A673 (cell line): ENCODE results near the gene UBE2G1.

Source experiments
- CTCF ChIP-seq: fragments of 300-800, 200-600 bp; sonication (generic); conservative IDR thresholded peaks from 2 replicates; pipeline ENCODE4 v1.5.1; 2017; ENCODE audit warnings: low read depth, mild to moderate bottlenecking, antibody characterized with exemption, low read length, moderate library complexity, mixed read lengths
- EZH2 ChIP-seq: fragments of 200-600 bp; sonication (generic); IDR thresholded peaks from 2 replicates; pipeline ENCODE4 v1.6.1; 2017; ENCODE audit warnings: borderline replicate concordance, low read depth, mild to moderate bottlenecking, mixed read lengths, antibody characterized with exemption, low read length; ENCODE audit not compliant: poor library complexity, severe bottlenecking

DNA sequence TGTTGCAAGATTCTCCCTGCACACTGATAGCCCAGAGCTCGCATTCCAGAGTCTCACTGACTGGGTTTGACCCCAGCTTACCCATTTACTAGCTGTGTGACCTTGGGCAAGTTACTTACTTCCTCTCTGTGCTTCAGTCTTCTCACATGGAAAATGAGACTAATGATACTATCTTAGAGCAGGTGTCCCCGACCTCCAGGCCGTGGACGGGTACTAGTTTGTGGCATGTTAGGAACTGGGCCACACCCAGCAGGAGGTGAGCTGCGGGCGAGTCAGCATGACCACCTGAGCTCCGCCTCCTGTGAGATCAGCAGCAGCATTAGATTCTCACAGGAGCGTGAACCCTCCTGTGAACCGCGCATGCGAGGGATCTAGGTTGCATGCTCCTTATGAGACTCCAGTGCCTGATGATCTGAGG, 118.5 kb downstream of the UBE2G1 start:
- TF ChIP-seq CTCF (no peak), EZH2 (no peak)
